Measurements from ENCODE around the gene MAPK8.

MAPK8 gene

DNA sequence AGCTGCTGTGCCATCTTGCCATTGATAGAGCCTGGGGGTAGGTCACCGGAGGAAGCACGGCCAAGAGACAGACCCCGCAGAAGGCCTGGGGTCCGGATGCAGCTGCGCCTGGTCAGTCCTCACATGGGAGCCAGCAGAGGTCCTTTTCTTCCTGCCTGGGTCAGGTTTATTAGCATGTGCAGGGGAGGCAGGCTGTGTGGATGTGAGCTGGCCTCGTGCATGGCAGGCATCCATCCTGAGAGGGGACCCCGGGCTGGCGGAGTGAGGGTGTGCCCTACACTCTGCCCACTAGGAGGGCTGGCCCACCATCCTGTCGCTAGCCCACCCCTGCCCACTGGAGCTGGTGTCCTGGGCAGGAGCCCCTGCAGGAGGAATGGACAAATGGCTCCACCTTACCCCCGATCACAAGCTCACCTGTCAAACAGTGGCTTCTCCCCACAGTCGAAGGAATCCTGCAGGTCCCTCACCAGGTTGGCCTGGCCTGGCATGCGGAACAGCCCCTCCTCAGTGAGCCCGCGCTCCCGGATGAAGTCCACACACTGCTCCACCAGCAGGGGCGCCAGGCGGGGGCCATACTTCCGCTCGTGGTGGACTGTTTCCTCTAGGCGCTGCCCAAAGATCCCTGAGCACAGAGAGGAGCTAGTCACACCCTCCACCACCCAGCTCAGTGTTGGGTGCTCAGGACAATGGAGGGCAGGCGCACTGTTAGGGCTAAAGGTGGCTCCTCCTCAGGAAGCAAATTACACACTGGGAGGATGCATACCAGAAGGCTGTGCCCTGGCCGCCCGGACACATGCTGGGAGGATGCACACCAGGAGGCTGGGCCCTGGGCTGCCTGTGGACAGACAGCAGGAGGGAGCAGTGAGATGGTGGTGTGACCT lies 153.0 kb downstream of the MAPK8 start:
- Mint-ChIP-seq H3K9me3 (no peaks in the 10 kb centered on the region), H3K27me3 (peaks cover 27% of the 10 kb centered on the region), H3K27ac (peak overlapping the region; percentile 25), H3K4me3 (no peak overlapping the region), H3K36me3 (ENCODE audit: low read depth) (peaks cover 31% of the 10 kb centered on the region), H3K4me1 (ENCODE audit: low read depth) (peaks cover 59% of the 10 kb centered on the region)
- intact Hi-C loops (cut with micrococcal nuclease): no loop called here

DNA sequence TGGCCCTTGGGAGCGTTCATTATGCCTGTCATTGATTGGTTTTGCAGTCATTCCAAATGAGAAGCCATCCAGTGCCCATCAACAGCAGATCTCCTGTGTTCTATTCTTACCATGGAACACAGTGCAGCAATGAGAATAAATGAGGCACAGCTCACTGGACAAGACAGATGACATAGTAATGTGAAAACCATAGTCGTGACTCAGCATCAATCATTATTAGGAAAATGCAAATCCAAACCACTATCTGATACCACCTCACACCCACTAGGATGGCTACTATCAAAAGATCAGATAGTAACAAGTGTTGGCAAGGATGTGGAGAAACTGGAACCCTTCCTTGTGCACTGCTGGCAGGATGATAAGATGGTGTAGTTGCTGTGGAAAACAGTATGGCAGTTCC lies 153.7 kb downstream of the MAPK8 start:
- no peaks in the 10 kb centered on the region for H3K9me3 Mint-ChIP-seq
- peaks cover 27% of the 10 kb centered on the region for H3K27me3 Mint-ChIP-seq
- peaks cover 24% of the 10 kb centered on the region for H3K36me3 Mint-ChIP-seq (ENCODE audit: low read depth)
- H3K27ac Mint-ChIP-seq: no peak overlapping the region
- H3K4me3 Mint-ChIP-seq: no peak overlapping the region
- H3K4me1 Mint-ChIP-seq (ENCODE audit: low read depth): peaks cover 59% of the 10 kb centered on the region
- intact Hi-C loops (cut with micrococcal nuclease): no loop called here

DNA sequence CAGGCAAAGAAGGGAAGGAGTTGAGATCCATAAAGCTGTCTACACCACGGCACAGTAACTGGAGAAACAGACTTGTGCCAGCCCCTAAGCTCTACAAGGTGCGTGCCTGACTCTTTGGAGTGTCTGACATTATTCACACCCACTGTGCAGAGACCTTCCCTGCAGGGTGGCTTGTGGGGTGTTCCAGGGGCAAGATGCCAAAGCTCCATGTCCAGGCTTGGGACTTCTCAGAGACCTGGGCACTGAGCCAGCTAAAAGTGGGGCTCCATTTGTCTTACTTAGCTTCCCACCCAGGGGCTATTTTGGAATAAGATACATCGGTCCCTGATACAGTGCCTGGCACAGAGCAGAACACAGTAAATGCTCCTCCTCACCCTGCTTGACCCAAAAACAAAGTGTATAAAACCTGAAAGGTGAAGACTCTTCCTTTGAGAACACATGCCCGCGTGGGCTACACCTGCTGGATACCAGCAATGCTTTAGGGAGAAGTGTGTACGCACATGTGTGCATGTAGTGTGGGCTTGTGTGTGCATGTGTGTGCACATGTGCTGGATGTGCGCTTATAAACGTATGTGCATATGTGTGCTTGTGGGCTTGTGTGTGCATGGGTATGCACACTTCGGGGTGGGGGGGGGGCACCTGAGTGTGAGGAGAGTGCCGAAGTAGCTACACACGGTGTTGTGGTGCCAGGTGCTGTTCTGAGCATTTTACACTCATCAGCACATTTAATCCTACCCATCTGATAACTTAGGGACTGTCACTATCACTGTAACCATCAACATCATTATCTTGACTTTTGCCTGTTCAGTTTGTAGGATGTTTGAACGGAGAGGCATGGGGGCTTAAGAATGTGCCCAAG lies 155.4 kb downstream of the MAPK8 start:
- H3K4me3 Mint-ChIP-seq: no peak overlapping the region

DNA sequence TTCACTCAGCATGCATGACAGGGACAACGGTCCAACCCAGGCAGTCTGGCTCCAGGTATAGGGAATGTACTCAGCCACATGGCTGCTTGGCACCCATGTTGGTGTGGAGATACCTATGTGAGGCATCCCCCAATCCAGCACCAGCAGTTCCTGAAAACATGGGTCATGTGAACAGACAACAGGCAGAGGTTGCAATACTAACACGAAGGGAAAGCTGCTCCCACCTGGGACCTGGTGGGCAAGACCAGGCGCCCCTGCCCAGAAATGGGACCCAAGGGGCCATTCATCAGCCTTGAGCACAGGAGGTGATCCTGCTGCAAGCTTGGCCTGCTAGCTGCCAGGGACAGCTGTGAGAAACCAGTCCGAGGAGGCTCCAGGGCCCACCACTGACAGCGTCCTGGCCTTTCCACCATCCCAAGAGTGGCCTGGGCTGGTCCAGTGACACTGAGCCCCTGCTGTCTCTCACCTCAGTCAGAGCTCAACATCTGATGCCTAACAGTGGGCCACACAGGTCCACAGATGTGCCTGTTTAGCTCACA lies 156.1 kb downstream of the MAPK8 start:
- Mint-ChIP-seq H3K4me1 (ENCODE audit: low read depth) (peaks cover 40% of the 10 kb centered on the region), H3K27me3 (peaks cover 31% of the 10 kb centered on the region)
- intact Hi-C loops (cut with micrococcal nuclease): no loop called here

More for the DNA sequence above, 155.4 kb downstream of the MAPK8 start:
- peaks cover 20% of the 10 kb centered on the region for H3K36me3 Mint-ChIP-seq (ENCODE audit: low read depth)
- intact Hi-C loops (cut with micrococcal nuclease): no loop called here
- H3K27ac Mint-ChIP-seq: no peak overlapping the region
- H3K4me1 Mint-ChIP-seq (ENCODE audit: low read depth): peaks cover 47% of the 10 kb centered on the region
- no peaks in the 10 kb centered on the region for H3K9me3 Mint-ChIP-seq
- H3K27me3 Mint-ChIP-seq: peaks cover 34% of the 10 kb centered on the region

DNA sequence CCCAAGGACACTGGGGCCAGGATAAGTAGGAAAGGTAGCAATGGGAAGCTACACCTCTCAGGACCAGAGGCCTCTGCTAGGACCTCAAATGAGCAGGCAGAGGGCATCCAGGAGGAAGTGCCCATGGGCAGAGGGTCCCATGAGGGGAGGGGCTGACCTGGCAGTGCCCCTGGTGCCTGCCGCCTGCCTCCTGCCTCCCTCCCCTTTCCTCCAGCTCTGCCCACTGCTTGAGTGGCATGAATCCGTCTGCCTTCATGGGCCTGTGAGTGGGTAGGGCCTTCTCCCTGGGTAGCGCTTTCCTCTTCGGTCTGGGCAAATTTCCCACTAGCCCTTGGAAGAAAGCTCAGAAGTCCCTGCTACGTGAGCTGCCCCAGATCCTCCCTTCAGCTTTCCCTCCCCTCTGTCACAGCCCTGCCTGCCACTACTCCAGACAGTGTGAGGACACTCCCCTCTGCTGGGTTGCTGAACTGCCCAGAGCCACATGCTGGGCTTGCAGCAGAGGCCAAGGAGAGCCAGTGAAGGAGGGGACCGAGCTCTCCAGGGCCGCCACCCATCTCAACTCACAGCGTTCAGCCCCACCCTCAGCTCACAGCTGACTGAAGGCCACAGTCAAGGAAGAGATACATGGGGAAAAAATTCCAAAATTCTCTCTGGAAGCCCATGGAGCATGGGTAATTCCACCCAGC lies 157.0 kb downstream of the MAPK8 start:
- intact Hi-C loops (cut with micrococcal nuclease): no loop called here
- Mint-ChIP-seq H3K4me3 (no peak overlapping the region), H3K27ac (no peak overlapping the region), H3K36me3 (ENCODE audit: low read depth) (peaks cover 12% of the 10 kb centered on the region), H3K27me3 (peaks cover 27% of the 10 kb centered on the region), H3K4me1 (ENCODE audit: low read depth) (peaks cover 36% of the 10 kb centered on the region), H3K9me3 (no peaks in the 10 kb centered on the region)

More for the DNA sequence above, 156.1 kb downstream of the MAPK8 start:
- H3K27ac Mint-ChIP-seq: no peak overlapping the region
- H3K36me3 Mint-ChIP-seq (ENCODE audit: low read depth): peaks cover 20% of the 10 kb centered on the region
- H3K4me3 Mint-ChIP-seq: no peak overlapping the region
- no peaks in the 10 kb centered on the region for H3K9me3 Mint-ChIP-seq

DNA sequence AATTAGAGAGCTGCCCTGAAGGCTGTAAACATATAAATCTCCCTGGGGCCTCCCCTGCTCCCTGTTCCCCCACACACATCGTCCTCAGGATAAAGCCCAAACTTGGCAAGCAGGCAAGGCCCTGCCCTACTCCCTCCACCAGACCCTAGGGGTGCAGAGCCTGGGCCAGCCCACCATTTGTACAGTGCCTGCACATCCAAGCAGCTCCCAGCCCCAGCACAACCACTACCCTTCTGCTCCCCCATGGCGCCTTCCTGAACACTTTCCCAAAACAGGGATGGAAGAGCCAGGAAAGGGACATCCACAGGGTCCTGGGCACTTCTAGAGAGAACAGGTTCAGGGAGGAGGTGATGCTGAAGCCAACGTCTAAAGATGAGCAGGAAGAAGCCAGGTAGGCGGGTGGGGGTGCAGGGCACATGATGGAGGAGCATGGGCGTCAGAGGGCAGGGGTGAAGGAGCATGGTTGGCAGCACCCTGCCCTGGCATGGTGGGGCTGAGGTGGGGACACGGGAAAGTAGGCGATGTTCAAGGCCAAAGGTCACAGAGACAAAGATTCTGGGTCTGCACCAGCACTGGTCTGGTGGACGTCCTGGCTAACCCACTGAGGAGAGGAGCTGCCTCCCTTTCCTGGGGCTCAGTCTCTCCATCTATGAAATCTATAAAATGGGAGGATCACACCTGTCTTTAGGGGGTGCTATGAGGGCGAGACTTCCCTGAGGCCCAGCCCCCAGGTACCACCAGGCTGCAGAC lies 157.8 kb downstream of the MAPK8 start:
- Mint-ChIP-seq H3K9me3 (no peaks in the 10 kb centered on the region), H3K27me3 (peaks cover 19% of the 10 kb centered on the region), H3K4me1 (ENCODE audit: low read depth) (peaks cover 38% of the 10 kb centered on the region), H3K36me3 (ENCODE audit: low read depth) (peaks cover 4% of the 10 kb centered on the region), H3K27ac (no peak overlapping the region), H3K4me3 (no peak overlapping the region)
- intact Hi-C loops (cut with micrococcal nuclease): no loop called here

DNA sequence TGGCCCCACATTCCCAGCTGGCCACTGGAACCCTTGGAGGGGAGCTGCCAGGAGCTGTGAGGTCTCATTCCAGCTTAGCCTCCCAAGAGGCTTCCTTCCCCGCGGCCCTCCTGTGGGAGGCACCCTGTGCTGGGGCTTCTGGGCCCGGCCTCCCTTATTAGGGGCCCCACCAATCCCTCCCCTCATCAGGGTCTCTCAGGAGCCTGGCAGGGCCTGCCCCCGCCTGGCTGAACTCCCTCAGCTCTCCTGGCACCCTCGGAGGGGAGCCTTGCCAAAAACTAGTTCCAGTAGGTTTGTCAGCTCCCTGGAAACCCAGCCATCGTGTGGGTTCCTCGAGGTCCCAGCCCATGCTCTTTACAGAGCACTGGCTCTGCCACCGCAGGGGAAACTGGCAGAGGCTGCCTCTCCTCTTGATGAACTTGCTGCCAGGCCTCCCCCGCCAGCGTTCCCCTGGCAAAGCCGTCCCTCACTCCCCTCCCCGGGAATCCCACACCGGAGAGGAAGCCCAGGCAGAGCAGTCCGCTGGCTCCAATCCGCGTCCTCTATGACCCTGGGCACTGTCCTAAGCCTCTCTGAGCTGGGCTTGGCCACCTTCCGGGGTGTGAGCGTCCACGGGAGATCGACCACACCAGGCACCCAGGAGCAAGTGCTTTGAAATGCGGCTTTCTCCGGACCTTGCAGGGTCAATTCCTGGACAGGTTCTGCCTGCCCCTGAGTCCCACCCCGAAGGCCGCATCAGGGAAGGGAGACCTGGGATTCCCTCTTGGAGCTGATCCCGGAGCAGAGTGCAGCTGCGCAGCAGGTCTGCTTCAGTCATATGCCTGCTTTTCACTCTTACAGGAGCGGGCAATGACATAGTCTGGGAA lies 158.6 kb downstream of the MAPK8 start:
- intact Hi-C loops (cut with micrococcal nuclease): no loop called here
- Mint-ChIP-seq H3K9me3 (no peaks in the 10 kb centered on the region), H3K4me3 (no peak overlapping the region), H3K36me3 (ENCODE audit: low read depth) (no peaks in the 10 kb centered on the region), H3K27me3 (peaks cover 17% of the 10 kb centered on the region), H3K4me1 (ENCODE audit: low read depth) (peaks cover 39% of the 10 kb centered on the region), H3K27ac (no peak overlapping the region)

DNA sequence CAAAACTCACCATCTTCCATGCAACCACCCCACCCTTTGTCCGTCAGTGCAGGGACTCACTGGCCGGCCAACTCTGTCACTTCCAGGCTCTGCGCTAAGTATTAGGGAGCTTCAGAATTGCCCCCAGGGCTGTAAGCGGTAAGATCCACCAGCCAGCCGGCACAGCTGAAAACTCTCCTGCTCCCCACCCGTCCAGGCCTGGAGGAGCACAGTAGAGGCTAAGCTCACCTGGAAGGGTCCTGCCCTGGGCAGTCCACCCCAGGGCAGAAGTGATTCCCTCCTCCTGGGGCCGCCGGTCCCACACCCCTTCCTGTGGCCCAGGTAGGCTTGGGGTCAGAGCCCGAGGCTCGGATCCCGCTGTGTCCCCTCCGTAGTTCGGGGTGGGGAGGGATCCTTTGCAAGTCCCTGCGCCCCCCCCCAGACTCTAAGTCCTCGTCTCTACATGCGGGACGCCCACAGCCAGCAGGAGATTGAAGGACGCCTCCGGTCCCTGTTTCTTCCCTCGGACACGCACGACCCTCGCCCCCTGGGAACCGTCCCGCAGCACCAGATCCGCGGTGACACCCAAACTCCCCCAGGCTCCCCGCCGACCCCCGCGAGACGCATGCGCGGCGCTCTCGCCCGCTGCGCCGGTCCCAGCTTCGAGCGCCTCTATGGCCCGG lies 159.5 kb downstream of the MAPK8 start:
- peaks cover 17% of the 10 kb centered on the region for H3K27me3 Mint-ChIP-seq
- no peaks in the 10 kb centered on the region for H3K36me3 Mint-ChIP-seq (ENCODE audit: low read depth)
- intact Hi-C loops (cut with micrococcal nuclease): no loop called here
- no peak overlapping the region for H3K4me3 Mint-ChIP-seq
- H3K9me3 Mint-ChIP-seq: no peaks in the 10 kb centered on the region
- peaks cover 34% of the 10 kb centered on the region for H3K4me1 Mint-ChIP-seq (ENCODE audit: low read depth)
- no peak overlapping the region for H3K27ac Mint-ChIP-seq

DNA sequence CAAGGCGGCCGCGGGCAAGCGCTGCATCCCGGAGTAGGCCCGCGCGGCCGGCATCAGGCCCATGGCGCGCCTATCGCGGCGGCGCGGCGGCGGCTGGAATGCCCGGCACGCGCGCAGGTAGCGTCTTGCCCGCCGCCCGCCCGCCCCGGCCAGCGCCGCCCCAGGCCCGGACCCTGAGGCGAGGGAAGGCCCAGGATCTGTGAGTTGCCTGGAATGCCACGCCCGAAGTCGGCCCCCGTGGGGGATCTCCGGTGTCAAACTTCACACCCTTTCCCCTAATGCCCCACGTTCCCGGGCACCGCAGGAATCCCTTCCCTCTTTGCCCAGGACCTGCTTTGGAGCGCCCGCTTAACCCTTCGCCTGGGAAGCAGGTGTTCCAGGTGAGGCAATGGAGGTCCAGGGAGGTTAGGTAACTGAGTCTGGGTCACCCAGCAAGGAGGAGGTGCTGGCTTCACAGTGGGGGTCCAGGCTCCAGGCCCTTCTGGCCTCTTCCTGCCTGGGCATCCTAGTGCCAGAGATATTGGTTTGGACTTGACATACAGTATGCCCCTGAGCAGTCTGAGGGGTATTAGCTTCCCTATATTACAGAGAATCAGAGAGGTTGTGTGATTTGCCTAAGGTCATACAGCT lies 160.2 kb downstream of the MAPK8 start:
- H3K27me3 Mint-ChIP-seq: peaks cover 17% of the 10 kb centered on the region
- no peak overlapping the region for H3K27ac Mint-ChIP-seq

DNA sequence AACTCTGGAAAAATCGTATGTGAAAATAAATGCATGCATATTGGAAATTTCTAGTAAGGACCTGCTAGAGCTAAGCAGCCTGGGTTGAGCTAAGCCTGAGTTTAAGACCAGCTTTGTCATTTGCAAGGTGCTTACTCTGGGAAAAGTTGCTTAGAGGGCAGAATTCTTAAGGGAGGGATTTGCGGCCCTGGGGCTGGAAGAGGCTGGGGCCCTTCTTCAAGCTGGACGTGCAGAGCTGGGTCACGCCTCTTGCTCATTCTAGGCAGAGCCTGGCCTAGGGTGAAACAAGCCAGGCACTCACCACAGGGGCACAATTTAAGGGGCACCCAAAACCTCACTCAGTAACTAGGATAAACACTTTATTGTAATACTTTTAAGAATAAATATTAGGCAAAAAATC lies 161.2 kb downstream of the MAPK8 start:
- peaks cover 6% of the 10 kb centered on the region for H3K36me3 Mint-ChIP-seq (ENCODE audit: low read depth)
- H3K27ac Mint-ChIP-seq: no peak overlapping the region
- peaks cover 17% of the 10 kb centered on the region for H3K27me3 Mint-ChIP-seq
- H3K9me3 Mint-ChIP-seq: no peaks in the 10 kb centered on the region
- intact Hi-C loops (cut with micrococcal nuclease): no loop called here
- no peak overlapping the region for H3K4me3 Mint-ChIP-seq
- peaks cover 28% of the 10 kb centered on the region for H3K4me1 Mint-ChIP-seq (ENCODE audit: low read depth)

More for the DNA sequence above, 160.2 kb downstream of the MAPK8 start:
- no peaks in the 10 kb centered on the region for H3K9me3 Mint-ChIP-seq
- peaks cover 5% of the 10 kb centered on the region for H3K36me3 Mint-ChIP-seq (ENCODE audit: low read depth)
- H3K4me1 Mint-ChIP-seq (ENCODE audit: low read depth): peaks cover 28% of the 10 kb centered on the region
- no peak overlapping the region for H3K4me3 Mint-ChIP-seq
- intact Hi-C loops (cut with micrococcal nuclease): no loop called here

DNA sequence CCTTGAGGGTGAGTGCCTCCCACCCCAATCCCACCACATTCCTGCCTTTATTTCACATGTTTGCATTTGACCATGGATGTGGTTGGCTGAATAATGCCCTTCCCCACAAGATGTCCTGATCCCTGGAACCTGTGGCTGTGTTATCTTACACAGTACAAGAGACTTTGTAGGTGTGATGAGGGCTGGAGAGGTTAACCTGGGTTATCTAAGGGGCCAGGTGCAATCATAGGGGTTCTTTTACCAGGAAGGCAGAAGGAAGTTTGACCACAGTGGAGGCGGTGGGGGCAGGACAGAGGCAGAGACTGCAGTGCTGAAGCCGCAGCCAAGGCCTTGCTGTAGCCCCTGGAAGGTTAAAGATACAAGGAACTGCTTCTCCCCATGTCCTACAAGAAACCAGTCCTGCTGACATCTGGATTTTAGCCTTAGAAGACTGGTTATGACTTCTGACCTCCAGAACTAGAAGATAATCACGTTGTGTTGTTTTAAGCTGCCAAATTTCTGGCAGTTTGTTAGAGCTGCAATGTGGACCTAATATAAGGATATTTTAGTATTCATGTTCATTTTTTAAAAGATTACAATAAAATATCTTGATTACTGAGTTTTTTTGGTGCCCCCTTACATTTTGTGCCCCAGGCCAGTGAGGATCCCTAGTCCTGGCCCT lies 161.8 kb downstream of the MAPK8 start:
- intact Hi-C loops (cut with micrococcal nuclease): no loop called here
- peaks cover 6% of the 10 kb centered on the region for H3K36me3 Mint-ChIP-seq (ENCODE audit: low read depth)
- H3K9me3 Mint-ChIP-seq: no peaks in the 10 kb centered on the region
- no peak overlapping the region for H3K4me3 Mint-ChIP-seq
- peaks cover 17% of the 10 kb centered on the region for H3K27me3 Mint-ChIP-seq
- no peak overlapping the region for H3K27ac Mint-ChIP-seq
- H3K4me1 Mint-ChIP-seq (ENCODE audit: low read depth): peaks cover 28% of the 10 kb centered on the region

All from dendritic cell treated with granulocyte-macrophage colony-stimulating factor and Interleukin-4, amounts not matched to agents 40 ng/mL and 50 ng/mL, for 4 days (primary cell).